HG02623 (cell line): ENCODE measurements around the gene ETF1.
"Not testable (repeated sequence)": the region's sequence is repeated elsewhere in the genome, so short reads cannot be mapped to it uniquely, and the experiment has no call there.

Source experiments
- ATAC-seq: cut with Tn5 transposase; IDR thresholded peaks from one replicate; pipeline ENCODE4 v1.9.1; 2021; ENCODE audit warnings: moderate library complexity; ENCODE audit not compliant: unreplicated experiment

The ETF1 gene

DNA sequence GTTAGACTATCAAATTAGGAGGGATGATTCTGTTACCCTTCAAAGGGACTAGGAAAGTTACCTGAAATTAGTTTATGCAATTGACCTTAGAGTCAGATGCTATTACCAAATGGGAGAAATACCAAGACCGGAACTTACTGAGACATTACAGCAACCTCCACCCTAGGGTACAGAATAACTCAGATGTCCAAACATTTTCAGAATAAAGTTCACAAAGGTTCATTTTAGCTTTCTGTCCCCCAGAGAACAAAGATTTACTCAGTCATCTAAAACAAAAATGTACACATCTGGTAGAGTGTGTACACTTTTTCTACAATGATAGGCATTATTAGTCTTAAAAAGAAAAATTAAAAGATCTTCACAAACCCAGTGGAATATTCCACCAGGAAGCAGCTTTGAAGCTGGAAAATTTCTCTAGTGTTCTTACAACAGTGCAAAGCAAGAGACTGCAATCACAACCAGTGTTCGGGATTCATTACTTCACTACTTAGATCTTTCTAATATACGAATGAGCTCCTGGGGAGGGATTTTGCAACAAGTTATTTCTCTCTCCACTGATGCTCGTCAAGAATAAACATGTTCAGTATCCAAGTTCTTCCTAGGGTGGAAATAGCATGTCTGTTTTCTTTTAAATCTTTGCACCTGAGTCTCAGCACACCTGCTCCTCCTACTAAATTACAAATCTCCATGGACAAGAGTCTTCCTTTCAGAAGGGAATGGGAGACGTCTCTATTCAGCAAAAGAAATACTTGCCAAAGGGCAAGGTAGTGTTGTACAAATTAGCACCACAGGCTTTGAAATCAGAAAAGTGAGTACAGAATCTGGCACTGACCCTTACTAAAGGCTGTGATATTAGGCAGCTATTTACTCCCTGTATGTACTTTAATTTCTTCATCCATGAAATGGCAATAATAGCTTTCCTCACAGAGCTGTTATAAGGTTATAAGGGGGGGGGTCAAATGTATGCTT, 8.8 kb downstream of the ETF1 start:
- ATAC-seq, result no peak

GRCh38 chr5:138529812-138530211, 13.2 kb downstream of the ETF1 start:
- ATAC-seq, result no peak

GRCh38 chr5:138528744-138529469, 14.1 kb downstream of the ETF1 start:
- ATAC-seq, result no peak

DNA sequence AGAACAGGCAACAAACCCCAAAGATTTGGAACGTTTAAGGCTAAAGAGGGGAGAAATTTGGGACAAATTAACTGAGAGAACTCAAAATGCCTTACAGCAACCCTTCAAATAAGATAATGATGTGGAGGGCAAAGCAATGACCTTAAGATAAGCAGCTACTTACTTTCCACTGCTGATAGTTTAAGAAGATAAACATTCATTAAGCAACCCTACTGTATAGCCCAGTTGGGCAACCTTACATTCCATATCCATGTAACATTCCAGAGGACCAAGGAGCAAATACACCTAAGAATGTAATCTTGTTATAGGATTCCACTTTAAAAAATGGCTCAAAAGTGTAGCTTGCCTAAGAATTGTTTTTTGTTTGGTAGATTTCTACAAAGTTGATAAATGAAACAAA, 14.8 kb downstream of the ETF1 start:
- no peak for ATAC-seq

DNA sequence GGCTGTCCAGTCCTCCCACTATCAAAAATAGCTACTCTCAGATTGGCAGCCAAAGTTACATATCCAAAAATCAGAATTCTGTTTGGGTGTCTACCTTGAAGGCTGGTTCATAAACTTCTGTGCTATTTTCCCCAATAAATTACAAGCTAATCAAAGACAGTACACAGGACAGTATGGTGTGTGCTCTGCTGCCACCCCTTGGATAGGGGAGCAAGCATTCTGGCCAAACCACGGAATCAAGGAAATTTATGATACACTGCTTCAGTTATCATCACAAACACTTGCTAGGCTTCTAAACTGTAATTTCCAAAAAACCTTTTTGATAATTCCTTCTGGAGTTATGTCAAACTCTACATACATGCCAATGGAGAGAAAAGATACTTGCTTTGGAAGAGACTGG, 15.9 kb downstream of the ETF1 start:
- ATAC-seq, result no peak

- no peak for ATAC-seq
Observed at GRCh38 chr5:138523406-138523805, 19.6 kb downstream of the ETF1 start.

- no peak for ATAC-seq
Observed at GRCh38 chr5:138520971-138521370, 22.1 kb downstream of the ETF1 start.

DNA sequence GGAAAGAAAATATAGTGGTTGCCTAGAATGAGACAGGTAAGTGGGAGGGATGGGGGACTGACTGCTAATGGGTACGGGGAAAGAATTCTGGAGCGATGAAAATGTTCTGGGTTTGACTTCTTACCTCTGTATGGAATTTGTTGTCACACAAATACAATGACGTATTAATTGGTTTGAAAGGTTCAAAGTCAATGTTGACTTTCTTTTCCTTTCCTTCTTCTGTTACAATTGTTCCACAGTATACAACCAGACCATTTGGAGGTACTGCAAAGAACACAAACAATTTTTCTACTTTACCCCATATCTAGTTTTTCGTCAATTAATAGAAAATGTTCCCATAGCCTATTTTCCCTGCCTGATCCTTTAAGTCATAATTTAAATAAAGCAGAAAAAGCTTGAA, 25.6 kb downstream of the ETF1 start:
- ATAC-seq, result no peak

DNA sequence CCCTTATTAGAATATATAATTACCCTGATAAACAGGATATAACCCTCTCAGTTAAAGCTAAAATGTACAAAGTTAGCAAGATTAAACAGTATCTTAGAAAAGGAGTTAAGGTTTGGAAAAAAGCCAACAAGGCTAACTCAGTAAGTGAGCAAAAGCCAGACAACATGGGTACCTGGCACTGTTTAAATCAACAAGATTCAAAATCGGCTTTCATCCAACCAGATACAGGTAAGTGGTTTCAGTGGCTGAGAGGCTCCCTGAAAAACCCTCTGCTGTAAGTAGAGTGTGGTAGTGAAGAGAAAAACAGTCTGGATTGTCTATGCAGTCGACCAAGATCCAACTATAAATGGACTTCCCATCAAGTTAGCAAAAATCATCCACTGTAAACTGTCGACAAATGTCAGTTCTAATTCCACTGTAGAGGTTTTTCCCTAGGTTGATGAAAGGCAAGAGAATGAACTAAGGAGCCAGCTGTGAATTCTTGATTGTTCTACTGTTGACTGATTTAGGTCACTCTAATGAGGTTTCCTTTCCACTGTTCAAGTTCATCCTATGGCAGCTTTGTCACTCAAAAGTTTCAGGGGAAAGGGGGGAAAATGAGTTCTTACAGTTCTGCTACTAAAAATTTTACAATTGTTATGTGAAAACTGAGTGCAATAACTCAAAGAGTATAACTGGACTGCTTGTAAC, 27.3 kb downstream of the ETF1 start:
- no peak for ATAC-seq

GRCh38 chr5:138514021-138514420, 29.0 kb downstream of the ETF1 start:
- ATAC-seq, result no peak

- ATAC-seq, result no peak
Observed at GRCh38 chr5:138508958-138509357, 34.1 kb downstream of the ETF1 start.

GRCh38 chr5:138507485-138507884, 35.6 kb downstream of the ETF1 start:
- ATAC-seq, result not testable (repeated sequence)

- ATAC-seq, result no peak
Observed at GRCh38 chr5:138506370-138507306, 36.4 kb downstream of the ETF1 start.

GRCh38 chr5:138504799-138505198, 38.2 kb downstream of the ETF1 start:
- no peak for ATAC-seq

- no peak for ATAC-seq
Observed at GRCh38 chr5:138503487-138504270, 39.4 kb downstream of the ETF1 start.

- ATAC-seq, result no peak
Observed at GRCh38 chr5:138502521-138502920, 40.5 kb downstream of the ETF1 start.

DNA sequence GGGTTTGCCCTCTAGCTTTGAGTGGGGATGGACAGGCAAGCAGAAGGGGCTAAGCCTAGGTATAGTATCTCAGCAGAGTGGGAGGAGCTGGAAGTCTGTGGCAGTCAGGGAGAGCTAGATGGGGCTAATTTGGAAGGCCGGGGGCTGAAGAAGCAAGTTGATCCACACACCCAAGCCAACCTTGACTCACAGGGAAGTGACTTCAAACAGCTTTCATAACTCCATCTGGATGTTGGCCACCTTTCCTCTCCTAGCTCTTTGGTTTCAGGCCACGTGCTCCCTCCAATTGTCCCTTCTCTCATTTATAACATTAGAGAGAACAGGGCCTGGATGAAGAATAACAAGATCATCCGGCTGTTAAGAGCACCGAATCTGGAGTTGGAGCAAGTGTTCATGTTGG, 40.9 kb downstream of the ETF1 start:
- ATAC-seq, result no peak

DNA sequence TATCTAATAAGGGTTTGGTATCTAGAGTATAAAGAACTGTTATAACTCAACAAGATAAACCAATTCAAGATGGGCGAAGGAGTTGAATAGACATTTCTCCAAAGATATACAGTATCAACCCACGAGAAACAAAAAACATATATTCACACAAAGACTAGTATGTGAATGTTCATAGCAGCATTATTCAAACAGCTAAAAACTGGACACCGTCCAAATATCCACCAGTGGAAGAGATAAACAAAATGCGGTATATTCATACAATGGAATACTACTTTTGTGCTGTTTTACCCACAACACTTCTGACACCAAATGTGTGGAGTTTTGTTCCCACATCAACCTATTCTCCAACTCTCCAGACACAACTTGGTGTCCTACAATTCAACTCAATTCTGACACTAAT, 44.7 kb downstream of the ETF1 start:
- ATAC-seq, result no peak

DNA sequence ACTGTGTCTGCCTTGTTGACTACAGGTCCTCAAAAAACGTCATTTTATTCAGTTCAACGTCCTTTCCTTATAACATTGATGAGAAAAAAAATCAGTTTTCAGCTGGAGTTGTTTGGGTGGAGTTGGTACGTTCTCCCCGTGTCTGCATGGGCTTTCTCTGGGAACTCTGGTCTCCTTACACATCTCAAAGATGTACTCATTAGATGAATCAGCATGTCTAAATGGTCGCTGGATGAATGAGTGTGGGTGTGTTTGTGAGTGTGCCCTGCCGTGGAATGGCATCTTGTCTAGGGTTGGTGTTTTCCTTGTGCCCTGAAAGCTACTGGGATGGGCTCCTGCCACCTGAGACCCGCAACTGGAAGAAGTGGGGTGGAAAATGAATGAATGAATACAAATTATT, 47.7 kb downstream of the ETF1 start:
- no peak for ATAC-seq
